SU-DHL-6 (cell line): Measurements from ENCODE around the gene EPHB6.

Experiments used
- EZH2phosphoT487 ChIP-seq: fragments of 200-600 bp; sonication (generic), shearing (Covaris generic); conservative IDR thresholded peaks from 2 replicates; pipeline ENCODE4 v1.6.1; 2018; ENCODE audit warnings: mild to moderate bottlenecking, antibody characterized with exemption, low read length, moderate library complexity, mixed read lengths
- TF ChIP-seq, protein P1 (sequence below): fragments of 200-600 bp; sonication (generic); IDR thresholded peaks from one replicate; pipeline ENCODE4 v1.5.1; 2017; ENCODE audit warnings: antibody characterized with exemption, mild to moderate bottlenecking, low read length, moderate library complexity; ENCODE audit not compliant: insufficient read depth, poor library complexity, severe bottlenecking

DNA sequence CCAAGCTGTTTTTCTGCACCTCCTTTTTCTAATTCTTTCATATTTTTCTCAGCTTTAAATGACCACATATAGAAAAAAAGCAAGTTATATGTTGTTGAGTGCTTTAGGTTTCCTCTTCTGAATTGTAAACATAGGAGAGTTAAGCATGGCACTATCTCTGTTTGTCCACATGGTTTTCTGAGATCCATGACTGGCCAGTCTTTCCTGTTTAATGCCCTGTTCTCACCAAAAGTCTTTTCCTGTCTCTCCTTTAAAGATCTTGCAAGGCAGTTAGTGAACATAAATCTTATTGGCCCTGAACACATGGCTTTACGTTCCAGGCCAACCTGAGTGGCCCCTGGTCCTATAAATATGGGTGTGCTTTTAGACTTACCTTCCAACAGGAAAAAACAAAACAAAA, 59.2 kb downstream of the EPHB6 start:
- TF ChIP-seq, protein P1, sequence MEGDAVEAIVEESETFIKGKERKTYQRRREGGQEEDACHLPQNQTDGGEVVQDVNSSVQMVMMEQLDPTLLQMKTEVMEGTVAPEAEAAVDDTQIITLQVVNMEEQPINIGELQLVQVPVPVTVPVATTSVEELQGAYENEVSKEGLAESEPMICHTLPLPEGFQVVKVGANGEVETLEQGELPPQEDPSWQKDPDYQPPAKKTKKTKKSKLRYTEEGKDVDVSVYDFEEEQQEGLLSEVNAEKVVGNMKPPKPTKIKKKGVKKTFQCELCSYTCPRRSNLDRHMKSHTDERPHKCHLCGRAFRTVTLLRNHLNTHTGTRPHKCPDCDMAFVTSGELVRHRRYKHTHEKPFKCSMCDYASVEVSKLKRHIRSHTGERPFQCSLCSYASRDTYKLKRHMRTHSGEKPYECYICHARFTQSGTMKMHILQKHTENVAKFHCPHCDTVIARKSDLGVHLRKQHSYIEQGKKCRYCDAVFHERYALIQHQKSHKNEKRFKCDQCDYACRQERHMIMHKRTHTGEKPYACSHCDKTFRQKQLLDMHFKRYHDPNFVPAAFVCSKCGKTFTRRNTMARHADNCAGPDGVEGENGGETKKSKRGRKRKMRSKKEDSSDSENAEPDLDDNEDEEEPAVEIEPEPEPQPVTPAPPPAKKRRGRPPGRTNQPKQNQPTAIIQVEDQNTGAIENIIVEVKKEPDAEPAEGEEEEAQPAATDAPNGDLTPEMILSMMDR: no peak
- TF ChIP-seq EZH2phosphoT487: no peak
